Suprapubic skin (tissue), 4 donors: ENCODE results near the gene MLYCD.

ENCODE experiments used
- EP300 ChIP-seq: sonication (generic); formaldehyde crosslinking; IDR thresholded peaks from one replicate; pipeline ENCODE4 v1.6.1; 2017; ENCODE audit warnings: antibody characterized with exemption
- POLR2AphosphoS5 ChIP-seq, 3 donors: sonication (generic); formaldehyde crosslinking; IDR thresholded peaks; one replicate each; pipeline ENCODE4 v1.6.1; 2017; ENCODE audit warnings: antibody characterized with exemption in 3 of 3
- TF ChIP-seq, protein P1 (sequence below), 2 donors: fragments of 200-600 bp in 1 of 2; fragments of 450-650 bp in 1 of 2; sonication (generic) in 1 of 2; IDR thresholded peaks; one replicate each; pipeline ENCODE4 v1.5.1; 2016 to 2019; ENCODE audit warnings: antibody characterized with exemption in 2 of 2, mild to moderate bottlenecking in 1 of 2, moderate library complexity in 1 of 2

DNA sequence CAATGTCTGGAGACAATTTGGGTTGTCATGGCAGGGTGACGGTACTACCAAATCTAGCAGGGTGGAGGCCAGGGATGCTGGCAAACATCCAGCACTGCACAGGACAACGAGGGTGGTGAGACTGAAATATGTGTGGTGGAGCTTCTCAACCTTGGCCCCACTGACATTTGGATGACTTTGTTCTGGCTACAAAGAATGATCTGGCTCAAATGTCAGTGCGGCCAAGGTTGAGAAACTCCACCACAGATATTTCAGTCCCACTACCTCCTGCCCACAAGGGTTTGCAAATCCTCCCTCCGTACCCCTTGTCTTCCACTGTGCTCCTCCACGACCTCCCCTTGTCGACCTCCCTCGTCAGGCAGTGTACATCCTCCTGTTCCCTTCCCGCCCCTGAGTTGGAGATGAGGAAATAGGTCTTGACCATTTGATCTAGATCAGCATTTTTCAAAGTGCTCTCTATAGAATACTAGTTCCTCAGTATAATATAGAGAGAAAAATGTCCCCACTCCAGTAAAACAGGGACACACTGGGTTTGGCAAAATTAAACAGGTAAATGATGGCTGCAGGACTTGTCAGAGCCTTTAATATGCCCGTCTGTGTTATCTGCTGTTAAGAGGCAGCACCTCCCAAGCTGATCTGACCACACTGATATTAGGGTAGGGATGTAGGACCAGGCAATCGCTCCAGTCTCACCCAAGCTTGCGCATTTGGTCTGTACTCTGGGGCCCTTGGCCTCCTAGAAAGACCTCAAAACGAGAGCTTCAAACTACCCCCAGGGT lies 60.9 kb downstream of the MLYCD start:
- TF ChIP-seq POLR2AphosphoS5 (IDR thresholded peaks at IDR 0.05) (no peak), EP300 (no peak)
- TF ChIP-seq, protein P1, sequence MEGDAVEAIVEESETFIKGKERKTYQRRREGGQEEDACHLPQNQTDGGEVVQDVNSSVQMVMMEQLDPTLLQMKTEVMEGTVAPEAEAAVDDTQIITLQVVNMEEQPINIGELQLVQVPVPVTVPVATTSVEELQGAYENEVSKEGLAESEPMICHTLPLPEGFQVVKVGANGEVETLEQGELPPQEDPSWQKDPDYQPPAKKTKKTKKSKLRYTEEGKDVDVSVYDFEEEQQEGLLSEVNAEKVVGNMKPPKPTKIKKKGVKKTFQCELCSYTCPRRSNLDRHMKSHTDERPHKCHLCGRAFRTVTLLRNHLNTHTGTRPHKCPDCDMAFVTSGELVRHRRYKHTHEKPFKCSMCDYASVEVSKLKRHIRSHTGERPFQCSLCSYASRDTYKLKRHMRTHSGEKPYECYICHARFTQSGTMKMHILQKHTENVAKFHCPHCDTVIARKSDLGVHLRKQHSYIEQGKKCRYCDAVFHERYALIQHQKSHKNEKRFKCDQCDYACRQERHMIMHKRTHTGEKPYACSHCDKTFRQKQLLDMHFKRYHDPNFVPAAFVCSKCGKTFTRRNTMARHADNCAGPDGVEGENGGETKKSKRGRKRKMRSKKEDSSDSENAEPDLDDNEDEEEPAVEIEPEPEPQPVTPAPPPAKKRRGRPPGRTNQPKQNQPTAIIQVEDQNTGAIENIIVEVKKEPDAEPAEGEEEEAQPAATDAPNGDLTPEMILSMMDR (IDR thresholded peaks at IDR 0.05): no peak
